T-cell (primary cell): ENCODE data around the gene ATP7B. TPM values are rescaled to one million over a fixed set of nuclear protein-coding genes. Genes with fewer than 3 reads are reported as not detected.
"Not testable (repeated sequence)": the region's sequence is repeated elsewhere in the genome, so short reads cannot be mapped to it uniquely, and the experiment has no call there.

Source experiments
- ATAC-seq, 4 experiments: fragments of 200-7000 bp in 3 of 4; fragments of 150-1000 bp in 1 of 4; cut with Tn5 transposase; replicated peaks in 1 of 4; 1 replicate in 3 of 4; 2 replicates in 1 of 4; pipeline ENCODE4 v1.10.0; 2021; ENCODE audit warnings: moderate library complexity in 3 of 4, mild to moderate bottlenecking in 2 of 4, moderate number of reproducible peaks in 1 of 4
- CTCF ChIA-PET, 2 donors: fragments of 300-600 bp; sonication (Branson Sonifier 250); formaldehyde crosslinking; loops; one replicate each; lab custom pipeline; 2022; ENCODE audit warnings: antibody characterized with exemption in 2 of 2; lab: Charles Lee
- POLR2A ChIA-PET, 2 donors: fragments of 300-600 bp; sonication (Branson Sonifier 250); formaldehyde crosslinking; loops; one replicate each; lab custom pipeline; 2022; ENCODE audit warnings: antibody characterized with exemption in 2 of 2; lab: Charles Lee
- DNase-seq, 35 experiments: peaks; one replicate each; pipeline versions ENCODE4 v3.0.0 to v3.0.0-alpha.2; 2013 to 2023
- H3K27ac ChIP-seq: one replicate; pipeline ENCODE4 v1.5.1; 2013; ENCODE audit warnings: low read length
- H3K27me3 ChIP-seq, 2 experiments: replicated peaks in 1 of 2; 1 replicate in 1 of 2; 2 replicates in 1 of 2; pipeline versions ENCODE4 v1.6.1 to v1.7.0; 2013; ENCODE audit warnings: low read length in 1 of 2, mixed read lengths in 1 of 2; ENCODE audit not compliant: control insufficient read depth in 2 of 2, insufficient read depth in 2 of 2; ENCODE audit errors: extremely low read depth in 1 of 2
- H3K36me3 ChIP-seq, 2 donors: 1 replicate in 1 of 2; 2 replicates in 1 of 2; pipeline versions ENCODE4 v1.6.1 to v1.7.0; 2013; ENCODE audit warnings: low read length in 1 of 2; ENCODE audit not compliant: control insufficient read depth in 2 of 2, insufficient read depth in 1 of 2; ENCODE audit errors: extremely low read depth in 1 of 2
- H3K4me1 ChIP-seq, 2 experiments: 1 replicate in 1 of 2; 2 replicates in 1 of 2; pipeline versions ENCODE4 v1.6.1 to v1.7.0; 2013; ENCODE audit warnings: low read length in 2 of 2, mixed read lengths in 1 of 2; ENCODE audit not compliant: insufficient read depth in 2 of 2, control insufficient read depth in 1 of 2; ENCODE audit errors: extremely low read depth in 1 of 2
- H3K4me3 ChIP-seq, 2 donors: 1 replicate in 1 of 2; 2 replicates in 1 of 2; pipeline versions ENCODE4 v1.5.1 to v1.7.0; 2013; ENCODE audit warnings: mild to moderate bottlenecking in 2 of 2, low read length in 1 of 2, moderate library complexity in 1 of 2; ENCODE audit not compliant: control insufficient read depth in 1 of 2; ENCODE audit errors: extremely low read depth in 1 of 2
- H3K9me3 ChIP-seq: 2 replicates; pipeline ENCODE4 v1.7.0; 2013
- H3K27ac Mint-ChIP-seq, 2 donors: one replicate each; pipeline ENCODE4 v1.8.0; 2020 to 2021; ENCODE audit warnings: mild to moderate bottlenecking in 2 of 2, mixed read lengths in 2 of 2
- H3K27me3 Mint-ChIP-seq, 2 donors: one replicate each; pipeline ENCODE4 v1.8.0; 2021 to 2022; ENCODE audit warnings: mixed read lengths in 2 of 2
- H3K36me3 Mint-ChIP-seq: one replicate; pipeline ENCODE4 v1.8.0; 2021; ENCODE audit warnings: mixed read lengths
- H3K4me1 Mint-ChIP-seq, 3 donors: one replicate each; pipeline ENCODE4 v1.8.0; 2020 to 2022; ENCODE audit warnings: mixed read lengths in 3 of 3, mild to moderate bottlenecking in 1 of 3
- H3K4me3 Mint-ChIP-seq, 3 donors: one replicate each; pipeline ENCODE4 v1.8.0; 2020 to 2022; ENCODE audit warnings: mild to moderate bottlenecking in 3 of 3, mixed read lengths in 3 of 3, moderate library complexity in 3 of 3
- H3K9me3 Mint-ChIP-seq, 3 donors: one replicate each; pipeline ENCODE4 v1.8.0; 2020 to 2022; ENCODE audit warnings: mixed read lengths in 3 of 3
- WGBS: methylation state at CpG from one replicate; pipeline ENCODE4 v1.1.5; 2013; ENCODE audit warnings: missing lambda C conversion rate; ENCODE audit not compliant: insufficient coverage; 5-methylcytosine and 5-hydroxymethylcytosine counted together
- total RNA-seq, 35 experiments: library from RNA in 6 of 35; stranded (reverse) in 6 of 35; fragments of 120-200 nt in 1 of 35; gene quantifications; one replicate each; pipeline versions ENCODE4 v1.2.1 to v1.2.4 and lab custom pipeline; 2013 to 2026

The ATP7B gene
- total RNA-seq, 5 donors from 2014 or later (not counting 1 experiment from before 2014, with no cell fraction given): 0.99 to 2.6 (median 1.3) TPM

GRCh38 chr13:51988988-51989618, 22.1 kb downstream of the ATP7B start:
- no peaks in the 10 kb centered on the region for H3K9me3 ChIP-seq
- peaks cover 2 to 10% (median 2%) of the 10 kb centered on the region in 3 donors for H3K9me3 Mint-ChIP-seq
- WGBS: no CpG with 5 or more reads among the region's 3 CpGs
- no peak overlapping the region for H3K4me3 ChIP-seq
- POLR2A ChIA-PET: no interaction called here
- H3K4me1 ChIP-seq: no peaks in the 10 kb centered on the region
- no peaks in the 10 kb centered on the region for H3K36me3 Mint-ChIP-seq
- DNase-seq (no peak), ATAC-seq (no peak)
- peaks cover 0 to 5% of the 10 kb centered on the region in 2 experiments for H3K27me3 ChIP-seq
- peaks cover 4 to 8% of the 10 kb centered on the region in 2 donors for H3K27me3 Mint-ChIP-seq
- H3K36me3 ChIP-seq: no peaks in the 10 kb centered on the region
- CTCF ChIA-PET: interaction anchor here in 1 of 2 donors (0.6 kb wide), 2 partner anchors 42 to 775 kb away, joined by 3 to 4 read pairs; no protein-coding TSS in a partner anchor
- no peaks in the 10 kb centered on the region for H3K4me1 Mint-ChIP-seq
- H3K4me3 Mint-ChIP-seq: no peak overlapping the region
- no peak overlapping the region for H3K27ac ChIP-seq
- no peak overlapping the region for H3K27ac Mint-ChIP-seq

DNA sequence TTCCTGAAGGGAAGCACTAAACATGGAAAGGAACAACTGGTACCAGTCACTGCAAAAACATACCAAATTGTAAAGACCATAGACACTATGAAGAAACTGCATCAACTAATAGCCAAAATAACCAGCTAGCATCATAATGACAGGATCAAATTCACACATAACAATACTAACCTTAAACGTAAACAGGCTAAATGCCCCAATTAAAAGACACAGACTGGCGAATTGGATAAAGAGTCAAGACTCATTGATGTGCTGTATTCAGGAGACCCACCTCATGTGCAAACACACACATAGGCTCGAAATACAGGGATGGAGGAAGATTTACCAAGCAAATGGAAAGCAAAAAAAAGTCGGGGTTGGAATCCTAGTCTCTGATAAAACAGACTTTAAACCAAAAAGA, 26.3 kb downstream of the ATP7B start:
- H3K9me3 Mint-ChIP-seq: peaks cover 2 to 12% (median 4%) of the 10 kb centered on the region in 3 donors

DNA sequence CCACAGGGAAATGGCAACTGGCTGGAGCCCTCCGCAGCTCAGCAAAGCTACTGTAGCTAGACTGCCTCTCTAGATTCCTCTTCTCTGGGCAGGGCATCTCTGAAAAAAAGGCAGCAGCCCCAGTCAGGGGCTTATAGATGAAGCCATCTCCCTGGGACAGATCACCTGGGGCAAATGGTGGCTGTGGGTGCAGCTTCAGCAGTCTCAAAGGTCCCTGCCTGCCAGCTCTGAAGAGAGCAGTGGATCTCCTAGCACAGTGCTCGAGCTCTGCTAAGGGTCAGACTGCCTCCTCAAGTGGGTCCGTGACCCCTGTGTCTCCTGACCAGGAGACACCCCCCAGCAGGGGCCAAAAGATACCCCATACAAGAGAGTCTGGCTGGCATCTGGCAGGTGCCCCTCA, 28.0 kb downstream of the ATP7B start:
- H3K27me3 ChIP-seq, ATAC-seq, H3K27ac Mint-ChIP-seq, H3K4me3 Mint-ChIP-seq, H3K4me3 ChIP-seq, CTCF ChIA-PET, H3K4me1 ChIP-seq, H3K9me3 ChIP-seq, H3K36me3 Mint-ChIP-seq, H3K27ac ChIP-seq, H3K4me1 Mint-ChIP-seq, DNase-seq, H3K36me3 ChIP-seq, POLR2A ChIA-PET: not testable (repeated sequence)
- Mint-ChIP-seq H3K27me3 (peaks cover 4 to 17% of the 10 kb centered on the region in 2 donors), H3K9me3 (peaks cover 2 to 12% (median 4%) of the 10 kb centered on the region in 3 donors)
- 87% methylated on average over 3 of the region's 3 CpGs for WGBS

More for the DNA sequence above, 26.3 kb downstream of the ATP7B start:
- POLR2A ChIA-PET, H3K4me1 Mint-ChIP-seq, H3K4me1 ChIP-seq, ATAC-seq, H3K36me3 Mint-ChIP-seq, H3K27ac ChIP-seq, DNase-seq, H3K27ac Mint-ChIP-seq, H3K4me3 ChIP-seq, H3K9me3 ChIP-seq, H3K27me3 ChIP-seq, H3K36me3 ChIP-seq, H3K4me3 Mint-ChIP-seq, CTCF ChIA-PET: not testable (repeated sequence)
- H3K27me3 Mint-ChIP-seq: peaks cover 4 to 17% of the 10 kb centered on the region in 2 donors
- 100% methylated on average over 1 of the region's 4 CpGs for WGBS

- H3K4me3 Mint-ChIP-seq: no peak overlapping the region
- CTCF ChIA-PET: no interaction called here
- H3K27me3 ChIP-seq: peaks cover 0 to 8% of the 10 kb centered on the region in 2 experiments
- WGBS: 100% methylated on average over 3 of the region's 4 CpGs
- ATAC-seq (no peak), DNase-seq (no peak)
- H3K4me1 ChIP-seq: no peaks in the 10 kb centered on the region
- no peak overlapping the region for H3K4me3 ChIP-seq
- H3K9me3 Mint-ChIP-seq: peaks cover 0 to 5% (median 4%) of the 10 kb centered on the region in 3 donors
- H3K36me3 Mint-ChIP-seq: no peaks in the 10 kb centered on the region
- no peaks in the 10 kb centered on the region for H3K36me3 ChIP-seq
- no peaks in the 10 kb centered on the region for H3K4me1 Mint-ChIP-seq
- no peak overlapping the region for H3K27ac Mint-ChIP-seq
- H3K9me3 ChIP-seq: no peaks in the 10 kb centered on the region
- peaks cover 0 to 16% of the 10 kb centered on the region in 2 donors for H3K27me3 Mint-ChIP-seq
- POLR2A ChIA-PET: interaction anchor here in 1 of 2 donors (0.6 kb wide), 1 partner anchor 223 kb away, joined by 6 read pairs; no protein-coding TSS in a partner anchor
- no peak overlapping the region for H3K27ac ChIP-seq
Observed at GRCh38 chr13:51981355-51981754, 29.9 kb downstream of the ATP7B start.

- no peak overlapping the region for H3K27ac Mint-ChIP-seq
- CTCF ChIA-PET: no interaction called here
- peaks cover 0 to 5% (median 4%) of the 10 kb centered on the region in 3 donors for H3K9me3 Mint-ChIP-seq
- H3K9me3 ChIP-seq: no peaks in the 10 kb centered on the region
- peaks cover 0 to 8% of the 10 kb centered on the region in 2 experiments for H3K27me3 ChIP-seq
- H3K36me3 ChIP-seq: no peaks in the 10 kb centered on the region
- H3K4me3 Mint-ChIP-seq: no peak overlapping the region
- H3K4me3 ChIP-seq: no peak overlapping the region
- no peak for DNase-seq
- no peaks in the 10 kb centered on the region for H3K4me1 ChIP-seq
- WGBS: no CpG with 5 or more reads among the region's 4 CpGs
- ATAC-seq: no peak
- no peaks in the 10 kb centered on the region for H3K36me3 Mint-ChIP-seq
- POLR2A ChIA-PET: no interaction called here
- H3K4me1 Mint-ChIP-seq: no peaks in the 10 kb centered on the region
- peaks cover 0 to 15% of the 10 kb centered on the region in 2 donors for H3K27me3 Mint-ChIP-seq
- no peak overlapping the region for H3K27ac ChIP-seq
Observed at GRCh38 chr13:51980908-51981307, 30.3 kb downstream of the ATP7B start.

DNA sequence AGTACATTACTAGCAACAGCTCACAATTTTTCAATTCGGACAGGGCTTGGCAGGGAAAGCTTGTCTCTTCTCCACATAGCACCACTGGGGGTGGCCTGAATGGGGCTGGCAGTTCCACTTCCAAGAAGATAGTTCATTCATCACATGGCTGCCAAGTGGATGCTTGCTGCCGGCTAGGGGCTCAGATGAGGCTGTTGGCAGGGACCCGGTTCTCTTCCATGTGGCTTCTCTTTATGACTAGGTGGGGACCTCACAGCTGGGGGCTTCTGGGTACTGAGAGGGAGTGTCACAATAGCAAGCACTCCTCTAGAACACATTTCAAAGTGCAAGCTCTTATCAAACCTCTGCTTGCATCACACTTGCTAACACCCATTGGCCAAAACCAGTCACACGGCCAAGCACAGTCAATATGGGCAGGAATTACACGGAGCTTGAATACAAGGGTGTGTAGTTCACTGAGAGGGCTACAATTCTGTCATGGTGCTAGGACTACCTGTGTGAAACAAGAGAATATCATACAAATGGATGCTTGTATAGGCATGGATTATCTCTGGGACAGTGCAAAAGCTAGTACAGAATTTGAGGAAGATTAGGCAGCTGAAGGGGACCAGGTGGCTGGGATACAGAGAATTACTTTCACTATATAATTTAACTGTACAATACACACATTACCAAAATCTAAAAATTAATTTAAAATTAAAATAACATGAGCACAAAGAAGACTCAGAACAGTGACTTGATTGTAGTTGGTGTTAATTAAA, 32.3 kb downstream of the ATP7B start:
- Mint-ChIP-seq H3K27me3 (peaks cover 0 to 12% of the 10 kb centered on the region in 2 donors), H3K9me3 (peaks cover 0 to under 1% (median under 1%) of the 10 kb centered on the region in 3 donors), H3K27ac (no peak overlapping the region), H3K4me3 (no peak overlapping the region), H3K4me1 (no peaks in the 10 kb centered on the region), H3K36me3 (no peaks in the 10 kb centered on the region)
- H3K4me1 ChIP-seq: no peaks in the 10 kb centered on the region
- POLR2A ChIA-PET: no interaction called here
- WGBS: 33% methylated on average over 1 of the region's 5 CpGs
- CTCF ChIA-PET: no interaction called here
- no peak overlapping the region for H3K4me3 ChIP-seq
- no peak overlapping the region for H3K27ac ChIP-seq
- no peak for DNase-seq
- H3K27me3 ChIP-seq: peaks cover 0 to 8% of the 10 kb centered on the region in 2 experiments
- no peaks in the 10 kb centered on the region for H3K9me3 ChIP-seq
- ATAC-seq: no peak
- no peaks in the 10 kb centered on the region for H3K36me3 ChIP-seq
